NCI-H526 treated with DMSO at 0.1 percent for 48 hours (cell line): Measurements from ENCODE around the gene CDAN1.
"Not testable (repeated sequence)": the region's sequence is repeated elsewhere in the genome, so short reads cannot be mapped to it uniquely, and the experiment has no call there.

Experiments used
- DNase-seq: peaks from one replicate; lab custom pipeline; 2025; lab: John Stamatoyannopoulos, UW

CDAN1 gene

GRCh38 chr15:42707068-42707467 lies 29.9 kb downstream of the CDAN1 start:
- no peak for DNase-seq

- no peak for DNase-seq
Measured at GRCh38 chr15:42705336-42705735, 31.6 kb downstream of the CDAN1 start.

- peak; percentile 44 for DNase-seq
Measured at GRCh38 chr15:42704492-42704926, 32.4 kb downstream of the CDAN1 start.

GRCh38 chr15:42696626-42697025 lies 40.3 kb downstream of the CDAN1 start:
- no peak for DNase-seq

- no peak for DNase-seq
Measured at GRCh38 chr15:42695527-42696071, 41.3 kb downstream of the CDAN1 start.

GRCh38 chr15:42694398-42694797 lies 42.5 kb downstream of the CDAN1 start:
- DNase-seq: no peak

- no peak for DNase-seq
Measured at GRCh38 chr15:42693942-42694341, 43.0 kb downstream of the CDAN1 start.

- no peak for DNase-seq
Measured at GRCh38 chr15:42693496-42693895, 43.4 kb downstream of the CDAN1 start.

- DNase-seq: no peak
Measured at GRCh38 chr15:42692997-42693396, 43.9 kb downstream of the CDAN1 start.

GRCh38 chr15:42692536-42692935 lies 44.4 kb downstream of the CDAN1 start:
- DNase-seq: no peak

- no peak for DNase-seq
Measured at GRCh38 chr15:42691770-42692169, 45.2 kb downstream of the CDAN1 start.

- no peak for DNase-seq
Measured at GRCh38 chr15:42691308-42691707, 45.6 kb downstream of the CDAN1 start.

- DNase-seq: no peak
Measured at GRCh38 chr15:42688301-42688700, 48.6 kb downstream of the CDAN1 start.

GRCh38 chr15:42687740-42688139 lies 49.2 kb downstream of the CDAN1 start:
- DNase-seq: no peak

- no peak for DNase-seq
Measured at GRCh38 chr15:42686281-42686680, 50.6 kb downstream of the CDAN1 start.

- no peak for DNase-seq
Measured at GRCh38 chr15:42681119-42681518, 55.8 kb downstream of the CDAN1 start.

GRCh38 chr15:42680142-42680482 lies 56.8 kb downstream of the CDAN1 start:
- DNase-seq: not testable (repeated sequence)

GRCh38 chr15:42679285-42680141 lies 57.4 kb downstream of the CDAN1 start:
- DNase-seq: no peak

- DNase-seq: no peak
Measured at GRCh38 chr15:42675021-42675420, 61.9 kb downstream of the CDAN1 start.

GRCh38 chr15:42674472-42674871 lies 62.5 kb downstream of the CDAN1 start:
- DNase-seq: no peak
